NCI-H187 (cell line): ENCODE data around the gene PDS5B.
"Not testable (repeated sequence)": the region's sequence is repeated elsewhere in the genome, so short reads cannot be mapped to it uniquely, and the experiment has no call there.

Source experiments
- DNase-seq, 2 experiments: peaks; one replicate each; lab custom pipeline; 2025; lab: John Stamatoyannopoulos, UW

PDS5B gene

GRCh38 chr13:32802159-32802558 is 215.9 kb downstream of the PDS5B start:
- no peak for DNase-seq

DNA sequence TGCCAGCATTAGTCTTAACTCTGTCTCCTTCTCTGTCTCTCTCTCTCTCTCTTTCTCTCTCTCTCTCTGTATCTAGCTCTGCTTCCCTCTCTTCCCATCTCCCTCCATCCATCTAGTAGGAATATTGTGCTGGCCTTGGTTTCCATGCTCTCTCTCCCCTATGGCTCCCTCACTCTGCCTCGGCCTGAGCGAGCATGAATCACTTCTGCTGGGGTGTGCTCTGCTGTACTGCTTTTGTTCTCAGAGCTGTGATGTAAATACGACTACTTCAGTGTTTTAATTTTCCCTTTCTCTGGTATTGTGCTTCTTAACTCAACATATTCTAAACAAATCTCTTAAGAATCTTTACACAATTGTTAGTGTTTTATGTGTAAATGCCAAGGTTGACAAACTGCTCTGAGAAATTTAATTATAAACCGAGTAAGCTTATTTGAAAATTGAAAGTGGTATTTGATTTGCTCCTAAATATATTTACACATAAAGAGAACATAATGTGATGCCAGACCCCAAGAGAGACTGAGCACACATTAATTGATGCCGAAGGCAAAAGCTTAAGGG is 218.5 kb downstream of the PDS5B start:
- no peak for DNase-seq

DNA sequence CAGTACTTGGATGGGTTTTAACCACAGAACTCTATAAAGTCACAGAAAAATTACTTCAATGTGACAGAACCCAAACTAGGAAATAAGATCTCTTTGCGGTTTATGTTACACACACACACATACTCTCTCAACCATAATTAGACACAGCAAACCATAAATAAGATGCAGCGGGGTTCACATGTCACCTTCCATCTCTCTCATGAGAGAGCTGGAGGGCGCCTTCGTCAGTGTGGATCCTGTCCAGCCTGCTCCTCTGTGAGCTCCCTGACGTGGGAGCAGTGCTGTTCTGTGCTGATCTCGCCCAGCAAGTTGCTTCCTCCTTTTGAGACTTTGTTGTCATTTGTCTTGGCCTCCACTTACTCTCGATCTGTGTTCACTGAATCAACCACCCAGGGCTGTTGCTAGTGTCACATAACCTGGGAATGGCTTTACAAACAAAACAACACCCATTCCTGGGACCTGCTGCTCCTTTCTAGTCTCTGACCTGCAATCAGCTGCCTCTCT is 225.1 kb downstream of the PDS5B start:
- no peak for DNase-seq

GRCh38 chr13:32821149-32821688 is 235.0 kb downstream of the PDS5B start:
- no peak for DNase-seq

- DNase-seq, result no peak
Measured at GRCh38 chr13:32822771-32823170, 236.5 kb downstream of the PDS5B start.

DNA sequence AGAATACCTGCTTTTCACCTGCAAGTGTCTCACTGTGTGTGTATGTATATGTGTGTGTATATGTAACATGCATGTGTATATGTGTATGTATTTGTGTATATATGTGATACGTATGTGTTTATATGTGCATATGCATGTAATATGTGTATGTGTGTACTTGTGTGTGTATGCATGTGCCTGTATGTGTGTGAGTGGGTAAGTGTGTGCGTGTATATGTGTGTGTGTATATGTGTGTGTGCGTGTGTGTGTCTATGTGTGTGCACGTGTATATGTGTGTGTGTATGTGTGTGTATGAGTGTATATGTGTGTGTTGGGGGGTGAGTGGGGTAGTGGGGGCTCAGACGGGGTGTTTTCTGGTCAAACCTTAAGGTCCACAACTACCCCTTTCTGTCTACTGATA is 237.3 kb downstream of the PDS5B start:
- no peak for DNase-seq

DNA sequence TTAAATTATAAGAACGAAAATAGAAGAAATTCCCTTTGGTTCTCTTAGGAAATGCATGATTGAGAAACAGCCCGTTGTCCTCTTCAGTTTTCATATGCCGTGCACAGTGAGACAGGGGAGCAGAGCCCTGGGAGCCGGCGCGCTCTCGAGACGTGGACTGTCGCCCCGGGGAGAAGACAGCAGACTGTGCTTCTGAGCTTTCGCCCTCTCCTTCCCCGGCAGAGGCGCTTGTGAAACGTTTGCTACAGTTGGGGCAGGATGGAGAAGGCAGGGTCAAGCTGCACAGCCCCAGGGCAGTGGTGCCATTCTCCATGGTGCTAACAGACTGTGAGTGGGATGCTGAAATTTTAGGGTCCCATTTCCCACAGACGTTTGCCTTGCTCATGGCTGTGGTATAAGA is 237.8 kb downstream of the PDS5B start:
- peak; percentile 2 to 7 for DNase-seq

GRCh38 chr13:32824675-32825074 is 238.4 kb downstream of the PDS5B start:
- no peak for DNase-seq

DNA sequence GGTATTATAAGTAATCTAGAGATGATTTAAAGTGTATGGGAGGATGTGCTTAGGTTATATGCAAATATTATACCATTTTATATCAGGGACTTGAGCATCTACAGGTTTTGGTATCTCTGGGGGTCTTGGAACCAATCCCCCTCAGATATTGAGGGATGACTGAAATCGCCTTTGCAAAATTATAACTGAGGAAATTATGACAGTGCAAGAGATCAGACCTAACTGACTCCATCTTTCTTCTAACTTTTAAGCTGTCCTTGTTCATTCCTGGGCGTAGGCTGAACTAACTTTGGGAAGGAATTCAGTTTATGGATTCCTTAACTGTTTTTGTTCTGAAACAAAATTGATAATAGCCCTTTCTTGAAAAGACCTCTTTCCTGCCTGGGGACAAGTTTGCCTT is 239.2 kb downstream of the PDS5B start:
- no peak for DNase-seq

- DNase-seq, result not testable (repeated sequence)
Measured at GRCh38 chr13:32826372-32826771, 240.1 kb downstream of the PDS5B start.
